ENCODE measurements around the gene GALM. TPM values are rescaled to one million over a fixed set of nuclear protein-coding genes. Genes with fewer than 3 reads are reported as not detected.

GALM gene
- total RNA-seq, 6 experiments from 2014 or later: 26.2 to 47.9 (median 36.7) TPM

- no peaks in the 10 kb centered on the region for H3K9me3 ChIP-seq
- no peak for ATAC-seq
- TF ChIP-seq CTCF (IDR thresholded peaks at IDR 0.05) (no peak), POLR2A (IDR thresholded peaks at IDR 0.05) (no peak)
Measured at GRCh38 chr2:38763228-38763627, 97.3 kb downstream of the GALM start.

GRCh38 chr2:38763728-38764127, 97.8 kb downstream of the GALM start:
- Histone ChIP-seq H3K36me3 (no peaks in the 10 kb centered on the region), H3K9me3 (no peaks in the 10 kb centered on the region), H3K27ac (no peak overlapping the region), H3K4me3 (no peak overlapping the region), H3K4me1 (peaks cover 0 to 24% (median 6%) of the 10 kb centered on the region in 4 donors), H3K27me3 (no peaks in the 10 kb centered on the region)
- DNase-seq (no peak), ATAC-seq (no peak)
- TF ChIP-seq POLR2A (IDR thresholded peaks at IDR 0.05) (no peak), CTCF (IDR thresholded peaks at IDR 0.05) (no peak)
- 98% methylated on average over 4 of the region's 4 CpGs for WGBS (ENCODE audit: insufficient coverage, low coverage, low lambda C conversion rate, missing lambda C conversion rate)
- intact Hi-C loops (cut with DNase I): no loop called here

More at GRCh38 chr2:38763228-38763627, 97.3 kb downstream of the GALM start:
- 65% methylated on average over 2 of the region's 2 CpGs for WGBS (ENCODE audit: insufficient coverage, low coverage, low lambda C conversion rate, missing lambda C conversion rate)
- Histone ChIP-seq H3K36me3 (no peaks in the 10 kb centered on the region), H3K4me3 (no peak overlapping the region), H3K27ac (no peak overlapping the region), H3K4me1 (peaks cover 0 to 24% (median 6%) of the 10 kb centered on the region in 4 donors), H3K27me3 (no peaks in the 10 kb centered on the region)
- no peak for DNase-seq
- intact Hi-C loops (cut with DNase I): no loop called here

- Histone ChIP-seq H3K36me3 (no peaks in the 10 kb centered on the region), H3K27ac (no peak overlapping the region), H3K4me3 (no peak overlapping the region), H3K4me1 (peaks cover 0 to 28% (median 6%) of the 10 kb centered on the region in 4 donors), H3K9me3 (no peaks in the 10 kb centered on the region), H3K27me3 (no peaks in the 10 kb centered on the region)
- ATAC-seq: no peak
- intact Hi-C loops (cut with DNase I): no loop called here
- TF ChIP-seq POLR2A (IDR thresholded peaks at IDR 0.05) (no peak), CTCF (IDR thresholded peaks at IDR 0.05) (no peak)
- WGBS (ENCODE audit: insufficient coverage, low coverage, low lambda C conversion rate, missing lambda C conversion rate): 59% methylated on average over 4 of the region's 4 CpGs
- DNase-seq: no peak
Measured at GRCh38 chr2:38765149-38765548, 99.2 kb downstream of the GALM start.

GRCh38 chr2:38765551-38765950, 99.6 kb downstream of the GALM start:
- intact Hi-C loops (cut with DNase I): no loop called here
- peak in 1 of 4 donors; percentile 45 for ATAC-seq
- no peak for DNase-seq
- Histone ChIP-seq H3K27ac (no peak overlapping the region), H3K4me1 (peaks cover 0 to 28% (median 6%) of the 10 kb centered on the region in 4 donors), H3K27me3 (no peaks in the 10 kb centered on the region), H3K36me3 (no peaks in the 10 kb centered on the region), H3K9me3 (no peaks in the 10 kb centered on the region), H3K4me3 (no peak overlapping the region)
- WGBS (ENCODE audit: insufficient coverage, low coverage, low lambda C conversion rate, missing lambda C conversion rate): 72% methylated on average over 5 of the region's 5 CpGs
- TF ChIP-seq POLR2A (IDR thresholded peaks at IDR 0.05): no peak
- no peak for TF ChIP-seq CTCF (IDR thresholded peaks at IDR 0.05)

GRCh38 chr2:38771632-38772031, 105.7 kb downstream of the GALM start:
- 15% methylated on average over 5 of the region's 5 CpGs for WGBS (ENCODE audit: insufficient coverage, low coverage, low lambda C conversion rate, missing lambda C conversion rate)
- Histone ChIP-seq H3K4me1 (peaks cover 0 to 31% (median 10%) of the 10 kb centered on the region in 4 donors), H3K4me3 (no peak overlapping the region), H3K36me3 (no peaks in the 10 kb centered on the region), H3K27ac (peak overlapping the region; percentile 13 to 71 (median 36)), H3K27me3 (no peaks in the 10 kb centered on the region), H3K9me3 (no peaks in the 10 kb centered on the region)
- peak; percentile 44 to 81 (median 60) for DNase-seq
- intact Hi-C loops (cut with DNase I): no loop called here
- TF ChIP-seq POLR2A (IDR thresholded peaks at IDR 0.05) (no peak), CTCF (IDR thresholded peaks at IDR 0.05) (no peak)
- peak; percentile 67 to 92 (median 79) for ATAC-seq

Data from right lobe of liver (tissue), 6 donors.